ENCODE measurements around the gene AK5. TPM values are rescaled to one million over a fixed set of nuclear protein-coding genes. Genes with fewer than 3 reads are reported as not detected.
"Not testable (repeated sequence)": the region's sequence is repeated elsewhere in the genome, so short reads cannot be mapped to it uniquely, and the experiment has no call there.

Gene AK5
- total RNA-seq, 2 experiments from 2014 or later, result 1.6 to 2.2 TPM

- no peaks in the 10 kb centered on the region for H3K36me3 Mint-ChIP-seq
- CTCF ChIA-PET, result no interaction called here
These were observed 225.0 kb downstream of the AK5 start for GRCh38 chr1:77506771-77507170.

DNA sequence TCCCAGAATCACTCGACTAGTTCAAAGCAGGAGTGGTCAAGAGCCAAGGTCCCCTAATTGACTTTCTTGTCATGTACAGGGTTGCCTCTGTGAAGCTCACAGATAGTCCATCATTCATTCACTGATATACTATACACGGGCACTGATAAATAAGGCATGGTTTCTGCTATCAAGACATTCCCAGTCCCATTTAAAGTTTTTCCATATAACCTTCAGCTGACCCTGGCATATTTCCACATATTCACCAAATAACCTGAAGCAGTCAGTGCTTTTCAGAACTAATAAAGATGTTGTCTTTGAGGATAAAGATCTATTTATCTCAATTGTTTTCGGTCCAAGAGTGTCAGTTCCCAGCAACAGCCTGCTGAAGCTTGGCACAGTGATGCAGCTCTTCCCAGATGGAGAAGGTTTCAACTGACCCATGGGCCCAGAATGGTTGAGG lies 227.3 kb downstream of the AK5 start:
- intact Hi-C loops (cut with micrococcal nuclease), result no loop called here
- Mint-ChIP-seq H3K4me1 (ENCODE audit: low read depth) (peaks cover 3% of the 10 kb centered on the region), H3K27ac (no peak overlapping the region), H3K4me3 (no peak overlapping the region), H3K27me3 (no peaks in the 10 kb centered on the region), H3K9me3 (no peaks in the 10 kb centered on the region), H3K36me3 (no peaks in the 10 kb centered on the region)
- ChIA-PET CTCF (interaction anchor here (0.6 kb wide), 1 partner anchor 25 kb away, joined by 3 read pairs; no protein-coding TSS in a partner anchor), POLR2A (interaction anchor here (0.6 kb wide), 1 partner anchor 189 kb away, joined by 3 read pairs; no protein-coding TSS in a partner anchor)
- DNase-seq, result no peak

More at GRCh38 chr1:77506771-77507170, 225.0 kb downstream of the AK5 start:
- no peak overlapping the region for H3K27ac Mint-ChIP-seq
- H3K4me3 Mint-ChIP-seq, result no peak overlapping the region
- H3K4me1 Mint-ChIP-seq (ENCODE audit: low read depth), result peaks cover 3% of the 10 kb centered on the region
- DNase-seq, result no peak
- H3K9me3 Mint-ChIP-seq, result no peaks in the 10 kb centered on the region
- POLR2A ChIA-PET, result no interaction called here
- H3K27me3 Mint-ChIP-seq, result no peaks in the 10 kb centered on the region
- intact Hi-C loops (cut with micrococcal nuclease), result no loop called here

GRCh38 chr1:77509898-77510297 lies 228.1 kb downstream of the AK5 start:
- no peaks in the 10 kb centered on the region for H3K27me3 Mint-ChIP-seq
- DNase-seq, result no peak
- H3K4me3 Mint-ChIP-seq, result no peak overlapping the region
- ChIA-PET CTCF (interaction anchor here (0.6 kb wide), 1 partner anchor 24 kb away, joined by 3 read pairs; no protein-coding TSS in a partner anchor), POLR2A (no interaction called here)
- H3K36me3 Mint-ChIP-seq, result no peaks in the 10 kb centered on the region
- intact Hi-C loops (cut with micrococcal nuclease), result no loop called here
- peaks cover 3% of the 10 kb centered on the region for H3K4me1 Mint-ChIP-seq (ENCODE audit: low read depth)
- H3K27ac Mint-ChIP-seq, result no peak overlapping the region
- H3K9me3 Mint-ChIP-seq, result no peaks in the 10 kb centered on the region

DNA sequence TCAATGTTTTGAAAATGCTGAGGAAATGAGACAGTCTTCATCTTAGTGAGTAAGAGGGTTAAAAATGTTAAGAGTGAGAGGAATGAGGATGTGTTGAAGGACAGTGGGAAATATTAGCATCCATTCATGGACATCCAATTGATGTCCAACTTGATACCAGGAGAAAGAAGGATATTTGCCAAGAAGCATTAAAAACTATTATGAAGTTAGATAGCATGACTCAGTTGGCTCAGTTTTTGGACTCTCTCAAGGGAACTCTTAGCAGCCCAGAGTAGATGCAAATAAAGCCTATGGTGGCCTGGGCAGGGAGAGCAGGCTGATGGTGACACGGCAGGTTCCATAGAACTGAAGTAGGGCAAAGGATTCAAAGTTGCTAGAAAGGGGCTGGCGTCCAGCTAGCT lies 229.6 kb downstream of the AK5 start:
- H3K27ac Mint-ChIP-seq, result no peak overlapping the region
- POLR2A ChIA-PET, result no interaction called here
- H3K36me3 Mint-ChIP-seq, result no peaks in the 10 kb centered on the region
- no peaks in the 10 kb centered on the region for H3K4me1 Mint-ChIP-seq (ENCODE audit: low read depth)
- intact Hi-C loops (cut with micrococcal nuclease), result no loop called here
- CTCF ChIA-PET, result no interaction called here
- H3K4me3 Mint-ChIP-seq, result no peak overlapping the region
- no peaks in the 10 kb centered on the region for H3K9me3 Mint-ChIP-seq
- no peak for DNase-seq
- no peaks in the 10 kb centered on the region for H3K27me3 Mint-ChIP-seq

DNA sequence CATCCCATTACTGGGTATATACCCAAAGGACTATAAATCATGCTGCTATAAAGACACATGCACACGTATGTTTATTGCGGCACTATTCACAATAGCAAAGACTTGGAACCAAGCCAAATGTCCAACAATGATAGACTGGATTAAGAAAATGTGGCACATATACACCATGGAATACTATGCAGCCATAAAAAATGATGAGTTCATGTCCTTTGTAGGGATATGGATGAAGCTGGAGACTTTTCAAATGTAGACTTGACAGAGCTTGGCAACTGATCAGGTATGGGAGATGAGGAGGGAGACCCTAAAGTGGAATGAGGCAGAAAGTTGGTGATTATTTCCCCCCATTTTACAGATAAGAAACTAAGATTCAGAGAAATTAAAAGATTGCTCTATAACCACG lies 230.8 kb downstream of the AK5 start:
- H3K27me3 Mint-ChIP-seq; intact Hi-C loops (cut with micrococcal nuclease); H3K4me1 Mint-ChIP-seq (ENCODE audit: low read depth); H3K4me3 Mint-ChIP-seq; H3K27ac Mint-ChIP-seq; H3K9me3 Mint-ChIP-seq; CTCF ChIA-PET; DNase-seq; H3K36me3 Mint-ChIP-seq; POLR2A ChIA-PET: not testable (repeated sequence)

- Mint-ChIP-seq H3K4me1 (ENCODE audit: low read depth) (no peaks in the 10 kb centered on the region), H3K4me3 (no peak overlapping the region), H3K27ac (no peak overlapping the region), H3K9me3 (peaks cover 11% of the 10 kb centered on the region), H3K27me3 (no peaks in the 10 kb centered on the region), H3K36me3 (peaks cover 9% of the 10 kb centered on the region)
- intact Hi-C loops (cut with micrococcal nuclease), result no loop called here
- CTCF ChIA-PET, result no interaction called here
- POLR2A ChIA-PET, result no interaction called here
- no peak for DNase-seq
These were observed 232.3 kb downstream of the AK5 start for GRCh38 chr1:77513839-77514763.

DNA sequence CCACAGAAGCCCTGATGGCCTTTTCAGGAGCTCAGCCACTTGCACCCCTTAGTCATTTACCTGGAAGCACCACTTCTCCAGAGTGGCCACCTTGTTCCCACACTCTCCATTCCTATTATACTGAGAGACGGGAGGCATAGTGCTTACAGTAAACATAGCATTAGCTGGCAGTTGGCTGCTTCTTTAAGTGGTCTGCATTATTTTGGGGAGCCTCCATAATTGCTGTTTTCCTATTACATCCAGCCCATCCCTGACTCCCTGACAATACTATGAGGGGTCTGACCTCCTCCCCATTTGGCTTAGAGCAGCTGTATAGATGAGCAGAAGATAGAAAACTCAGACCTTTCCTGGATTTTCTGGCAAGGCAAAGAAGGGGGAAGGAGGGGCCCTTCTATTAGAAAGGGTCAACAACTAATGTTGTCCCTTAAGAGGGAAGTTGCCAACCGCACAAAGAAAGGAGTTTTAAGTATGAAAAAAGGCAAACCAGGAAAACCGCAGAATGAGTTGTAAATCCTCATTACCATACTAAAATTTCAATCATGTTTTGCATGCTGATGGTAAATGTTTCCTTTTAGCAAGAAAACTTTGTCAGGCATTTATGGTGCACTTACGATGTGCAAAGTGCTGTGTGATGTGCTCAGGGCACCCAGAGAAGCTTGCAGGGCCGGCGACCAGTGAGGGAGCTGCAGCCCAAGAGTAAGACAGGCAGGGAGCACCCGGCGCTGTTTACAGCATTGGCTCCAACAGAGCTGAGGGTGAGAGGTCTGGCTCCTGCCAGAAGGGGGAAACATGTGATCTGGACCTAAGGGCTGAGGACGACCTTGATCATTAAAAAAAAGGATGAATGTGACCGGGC lies 233.3 kb downstream of the AK5 start:
- POLR2A ChIA-PET, result no interaction called here
- H3K4me1 Mint-ChIP-seq (ENCODE audit: low read depth), result no peaks in the 10 kb centered on the region
- H3K4me3 Mint-ChIP-seq, result no peak overlapping the region
- intact Hi-C loops (cut with micrococcal nuclease), result no loop called here
- no peaks in the 10 kb centered on the region for H3K27me3 Mint-ChIP-seq
- DNase-seq, result no peak
- CTCF ChIA-PET, result no interaction called here
- H3K9me3 Mint-ChIP-seq, result peaks cover 14% of the 10 kb centered on the region
- H3K36me3 Mint-ChIP-seq, result peaks cover 10% of the 10 kb centered on the region
- no peak overlapping the region for H3K27ac Mint-ChIP-seq

GRCh38 chr1:77516106-77516505 lies 234.3 kb downstream of the AK5 start:
- peaks cover 16% of the 10 kb centered on the region for H3K9me3 Mint-ChIP-seq
- ChIA-PET POLR2A (no interaction called here), CTCF (no interaction called here)
- DNase-seq, result no peak
- H3K4me3 Mint-ChIP-seq, result no peak overlapping the region
- H3K27ac Mint-ChIP-seq, result no peak overlapping the region
- no peaks in the 10 kb centered on the region for H3K4me1 Mint-ChIP-seq (ENCODE audit: low read depth)
- no peaks in the 10 kb centered on the region for H3K27me3 Mint-ChIP-seq
- peaks cover 14% of the 10 kb centered on the region for H3K36me3 Mint-ChIP-seq
- intact Hi-C loops (cut with micrococcal nuclease), result no loop called here

- intact Hi-C loops (cut with micrococcal nuclease), result no loop called here
- DNase-seq, result no peak
- CTCF ChIA-PET, result interaction anchor here (1.2 kb wide), 1 partner anchor 10 kb away, joined by 5 read pairs; no protein-coding TSS in a partner anchor
- POLR2A ChIA-PET, result no interaction called here
- H3K9me3 Mint-ChIP-seq, result peaks cover 13% of the 10 kb centered on the region
- no peaks in the 10 kb centered on the region for H3K27me3 Mint-ChIP-seq
- peaks cover 6% of the 10 kb centered on the region for H3K4me1 Mint-ChIP-seq (ENCODE audit: low read depth)
- H3K4me3 Mint-ChIP-seq, result no peak overlapping the region
- H3K36me3 Mint-ChIP-seq, result peaks cover 11% of the 10 kb centered on the region
- no peak overlapping the region for H3K27ac Mint-ChIP-seq
These were observed 242.2 kb downstream of the AK5 start for GRCh38 chr1:77524038-77524437.

DNA sequence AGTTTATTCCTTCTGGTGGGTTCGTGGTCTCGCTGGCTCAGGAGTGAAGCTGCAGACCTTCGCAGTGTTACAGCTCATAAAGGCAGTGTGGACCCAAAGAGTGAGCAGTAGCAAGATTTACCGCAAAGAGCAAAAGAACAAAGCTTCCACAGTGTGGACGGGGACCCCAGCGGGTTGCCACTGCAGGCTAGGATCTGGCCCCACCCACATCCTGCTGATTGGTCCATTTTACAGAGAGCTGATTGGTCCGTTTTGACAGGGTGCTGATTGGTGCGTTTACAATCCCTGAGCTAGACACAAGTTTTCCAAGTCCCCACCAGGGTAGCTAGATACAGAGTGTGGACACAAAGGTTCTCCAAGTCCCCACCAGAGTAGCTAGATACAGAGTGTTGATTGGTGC lies 249.3 kb downstream of the AK5 start:
- POLR2A ChIA-PET; DNase-seq; H3K4me1 Mint-ChIP-seq (ENCODE audit: low read depth); H3K4me3 Mint-ChIP-seq; H3K9me3 Mint-ChIP-seq; H3K36me3 Mint-ChIP-seq; H3K27me3 Mint-ChIP-seq; H3K27ac Mint-ChIP-seq: not testable (repeated sequence)
- CTCF ChIA-PET, result interaction anchor here (1.4 to 2.0 kb wide), 2 partner anchors 384 to 1378 kb away, joined by 3 to 4 read pairs; no protein-coding TSS in a partner anchor
- intact Hi-C loops (cut with micrococcal nuclease), result loop anchor here (10.0 kb wide), 1 partner anchor 246 kb away; the partner anchor contains the start of gene AK5

DNA sequence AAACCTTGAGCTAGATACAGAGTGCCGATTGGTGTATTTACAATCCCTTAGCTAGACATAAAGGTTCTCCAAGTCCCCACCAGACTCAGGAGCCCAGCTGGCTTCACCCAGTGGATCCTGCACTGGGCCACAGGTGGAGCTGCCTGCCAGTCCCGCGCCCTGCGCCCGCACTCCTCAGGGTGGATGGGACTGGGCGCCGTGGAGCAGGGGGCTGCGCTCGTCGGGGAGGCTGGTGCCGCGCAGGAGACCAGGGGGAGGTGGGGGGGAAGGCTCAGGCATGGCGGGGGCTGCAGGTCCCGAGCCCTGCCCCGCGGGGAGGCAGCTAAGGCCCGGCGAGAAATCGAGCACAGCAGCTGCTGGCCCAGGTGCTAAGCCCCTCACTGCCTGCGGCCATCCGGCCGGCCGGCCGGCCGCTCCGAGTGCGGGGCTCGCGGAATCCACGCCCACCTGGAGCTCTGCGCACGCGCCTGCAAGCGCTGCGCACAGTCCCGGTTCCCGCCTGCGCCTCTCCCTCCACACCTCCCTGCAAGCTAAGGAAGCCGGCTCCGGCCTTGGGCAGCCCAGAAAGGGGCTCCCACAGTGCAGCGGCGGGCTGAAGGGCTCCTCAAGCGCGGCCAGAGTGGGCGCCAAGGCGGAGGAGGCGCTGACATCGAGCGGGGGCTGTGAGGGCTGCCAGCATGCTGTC lies 249.9 kb downstream of the AK5 start:
- H3K27me3 Mint-ChIP-seq; H3K36me3 Mint-ChIP-seq; H3K27ac Mint-ChIP-seq; DNase-seq; POLR2A ChIA-PET; H3K4me1 Mint-ChIP-seq (ENCODE audit: low read depth); H3K9me3 Mint-ChIP-seq; H3K4me3 Mint-ChIP-seq: not testable (repeated sequence)
- intact Hi-C loops (cut with micrococcal nuclease), result loop anchor here (2.0 to 10.0 kb wide), 2 partner anchors 247 to 631 kb away; partner anchors contain the start of gene AK5
- CTCF ChIA-PET, result interaction anchor here (0.8 to 2.0 kb wide), 2 partner anchors 383 to 384 kb away, joined by 3 to 4 read pairs; no protein-coding TSS in a partner anchor
